NCI-H1105 (cell line): Measurements from ENCODE around the gene MFSD12.
"Not testable (repeated sequence)": the region's sequence is repeated elsewhere in the genome, so short reads cannot be mapped to it uniquely, and the experiment has no call there.

ENCODE experiments used
- DNase-seq: peaks from one replicate; lab custom pipeline; 2025; lab: John Stamatoyannopoulos, UW

The MFSD12 gene

DNA sequence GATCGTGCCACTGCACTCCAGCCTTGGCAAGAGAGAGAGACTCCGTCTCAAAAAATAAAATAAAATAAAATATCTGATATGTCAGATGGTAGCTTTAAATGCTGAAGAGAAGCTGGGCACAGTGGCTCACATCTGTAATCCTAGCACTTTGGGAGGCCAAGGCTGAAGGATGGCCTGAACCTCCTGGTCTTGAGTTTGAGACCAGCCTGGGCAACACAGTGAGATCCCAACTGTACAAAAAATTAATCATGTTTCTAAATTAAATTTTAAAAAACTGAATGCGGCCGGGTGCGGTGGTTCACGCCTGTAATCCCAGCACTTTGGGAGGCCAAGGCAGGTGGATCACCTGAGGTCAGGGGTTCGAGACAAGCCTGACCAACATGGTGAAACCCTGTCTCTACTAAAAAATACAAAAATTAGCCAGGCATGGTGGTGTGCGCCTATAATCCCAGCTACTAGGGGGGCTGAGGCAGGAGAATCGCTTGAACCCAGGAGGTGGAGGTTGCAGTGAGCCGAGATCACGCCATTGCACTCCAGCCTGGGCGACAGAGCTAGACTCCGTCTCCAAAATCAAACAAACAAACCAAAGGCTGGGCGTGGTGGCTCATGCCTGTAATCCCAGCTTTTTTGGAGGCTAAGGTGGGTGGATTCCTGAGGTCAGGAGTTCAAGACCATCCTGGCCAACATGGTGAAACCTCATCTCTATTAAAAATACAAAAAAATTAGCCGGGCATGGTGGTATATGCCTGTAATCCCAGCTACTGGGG, 26.8 kb upstream of the MFSD12 start:
- DNase-seq, result not testable (repeated sequence)

GRCh38 chr19:3581792-3582191, 24.4 kb upstream of the MFSD12 start:
- DNase-seq, result not testable (repeated sequence)

GRCh38 chr19:3580156-3580934, 23.0 kb upstream of the MFSD12 start:
- no peak for DNase-seq

DNA sequence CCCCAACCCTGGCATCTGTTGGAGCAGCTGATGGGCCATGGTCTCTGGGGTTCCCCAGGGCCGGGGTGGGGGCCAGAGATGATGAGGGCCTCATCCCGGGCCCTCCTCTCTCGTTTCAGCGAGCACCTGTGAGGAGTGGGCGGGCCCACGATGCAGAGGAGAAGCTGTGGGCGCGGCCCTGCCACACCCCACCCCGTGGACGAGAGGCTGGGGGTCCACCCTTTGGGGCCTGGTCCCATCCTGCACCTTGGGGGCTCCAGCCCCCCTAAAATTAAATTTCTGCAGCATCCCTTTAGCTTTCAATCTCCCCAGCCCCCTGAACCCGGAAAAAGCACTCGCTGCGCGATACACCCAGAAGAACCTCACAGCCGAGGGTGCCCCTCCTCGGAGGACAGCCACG, 21.0 kb upstream of the MFSD12 start:
- no peak for DNase-seq

- no peak for DNase-seq
Observed at GRCh38 chr19:3577723-3578344, 20.4 kb upstream of the MFSD12 start.

GRCh38 chr19:3576696-3577443, 19.5 kb upstream of the MFSD12 start:
- no peak for DNase-seq

- no peak for DNase-seq
Observed at GRCh38 chr19:3575949-3576673, 18.7 kb upstream of the MFSD12 start.

DNA sequence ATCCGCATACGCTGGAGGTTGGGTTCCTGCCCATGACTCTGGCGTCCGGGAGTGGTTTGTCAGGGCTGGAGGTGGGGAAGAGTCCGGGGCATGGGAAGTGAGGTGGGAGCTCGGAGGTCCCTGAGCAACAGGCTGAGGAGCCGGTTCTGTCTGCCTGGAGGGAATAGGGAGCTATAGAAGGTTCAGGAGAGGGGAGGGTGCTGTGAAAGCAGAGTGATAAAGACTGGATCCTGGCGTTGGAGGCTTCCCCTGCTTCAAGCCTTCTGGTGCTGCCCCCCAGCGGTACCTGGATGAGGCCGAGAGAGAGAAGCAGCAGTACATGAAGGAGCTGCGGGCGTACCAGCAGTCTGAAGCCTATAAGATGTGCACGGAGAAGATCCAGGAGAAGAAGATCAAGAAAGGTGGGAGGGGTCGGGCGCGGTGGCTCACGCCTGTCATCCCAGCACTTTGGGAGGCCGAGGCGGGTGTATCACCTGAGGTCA, 17.9 kb upstream of the MFSD12 start:
- DNase-seq, result no peak

- DNase-seq, result peak; percentile 64
Observed at GRCh38 chr19:3573858-3574637, 16.7 kb upstream of the MFSD12 start.

GRCh38 chr19:3573162-3573857, 15.9 kb upstream of the MFSD12 start:
- no peak for DNase-seq

- DNase-seq, result no peak
Observed at GRCh38 chr19:3572855-3573161, 15.4 kb upstream of the MFSD12 start, which contains the start of gene HMG20B. HMG20B (plus strand) TSS chr19:3572944; CDS start chr19:3573310, 366 bp downstream.

GRCh38 chr19:3572132-3572854, 14.9 kb upstream of the MFSD12 start:
- peak; percentile 99 for DNase-seq

DNA sequence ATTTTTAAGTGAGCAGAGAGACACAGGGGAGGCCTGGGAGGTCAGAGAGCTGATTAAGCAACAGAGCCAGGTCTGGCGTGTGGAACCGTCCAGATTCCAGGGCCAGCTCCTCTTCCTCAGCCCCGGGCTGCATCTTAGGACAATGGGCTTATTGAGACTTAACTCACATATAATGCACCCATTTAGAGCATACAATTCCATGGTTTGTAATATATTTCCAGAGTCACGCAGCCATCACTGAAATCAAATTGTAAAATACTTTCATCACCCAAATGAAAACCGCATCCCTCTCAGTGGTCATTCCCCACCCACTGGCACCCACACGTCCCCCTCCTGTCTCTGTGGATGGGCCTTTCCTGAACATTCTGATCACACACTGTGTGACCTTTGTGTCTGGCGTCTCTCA, 13.2 kb upstream of the MFSD12 start:
- no peak for DNase-seq

DNA sequence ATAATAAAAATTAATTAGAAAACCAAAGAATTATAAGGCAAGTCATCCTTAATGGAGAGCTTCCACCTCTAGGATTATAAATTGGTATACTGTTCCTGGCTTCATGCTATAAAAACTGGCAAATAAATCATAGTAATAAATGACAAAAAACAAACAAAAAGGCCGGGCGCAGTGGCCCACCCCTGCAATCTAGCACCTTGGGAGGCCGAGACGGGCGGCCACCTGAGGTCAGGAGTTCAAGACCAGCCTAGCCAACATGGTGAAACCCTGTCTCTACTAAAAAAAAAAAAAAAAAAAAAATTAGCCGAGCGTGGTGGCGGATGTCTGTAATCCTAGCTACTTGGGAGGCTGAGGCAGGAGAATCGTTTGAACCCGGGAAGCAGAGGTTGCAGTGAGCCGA, 12.7 kb upstream of the MFSD12 start:
- not testable (repeated sequence) for DNase-seq

- DNase-seq, result no peak
Observed at GRCh38 chr19:3565139-3565538, 7.8 kb upstream of the MFSD12 start.

DNA sequence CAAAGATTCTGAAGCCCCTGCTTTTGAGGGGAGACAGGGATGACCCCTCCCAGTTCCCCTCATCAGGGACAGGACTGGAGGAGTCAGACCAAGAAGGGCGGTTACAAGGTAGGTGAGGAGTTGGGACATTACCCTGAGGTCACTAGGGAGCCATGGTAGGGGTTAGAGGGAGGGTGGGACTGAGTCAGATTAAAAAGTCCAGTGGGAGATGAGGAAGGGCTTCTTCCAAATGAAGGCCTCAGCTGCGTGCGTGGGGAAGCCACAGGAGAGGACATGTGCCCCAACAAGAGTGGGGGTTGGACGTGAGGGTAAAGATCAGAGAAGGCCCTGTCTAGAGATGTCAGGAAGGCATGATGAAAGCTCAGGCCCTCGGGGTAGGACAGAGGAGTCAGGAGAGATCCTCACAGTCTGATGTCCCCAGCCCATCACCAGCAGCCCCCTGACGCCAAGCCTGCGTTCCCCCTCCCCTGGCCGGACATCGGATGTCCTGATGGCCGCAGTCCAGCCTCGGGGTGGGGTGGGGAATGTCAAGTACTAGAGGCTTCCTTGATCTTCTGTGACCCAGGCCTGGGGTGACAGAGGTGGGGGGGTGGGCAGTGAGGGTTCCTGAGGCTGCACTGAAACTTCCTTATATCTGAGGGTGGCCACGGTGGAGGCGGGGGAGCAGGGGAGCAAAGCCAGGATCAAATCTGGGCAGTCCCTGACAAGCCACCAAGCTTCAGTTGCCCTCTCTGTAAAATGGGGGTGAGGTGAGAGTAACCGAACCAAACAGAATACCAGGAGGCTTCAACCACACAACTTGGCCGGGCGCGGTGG, 6.5 kb upstream of the MFSD12 start:
- no peak for DNase-seq

GRCh38 chr19:3556978-3557460, 367 bp downstream of the MFSD12 start:
- no peak for DNase-seq

- DNase-seq, result no peak
Observed at GRCh38 chr19:3556423-3556977, 886 bp downstream of the MFSD12 start.
